A673 (cell line): ENCODE results near the gene ZNF362. TPM values are rescaled to one million over a fixed set of nuclear protein-coding genes. Genes with fewer than 3 reads are reported as not detected.

ENCODE experiments used
- BruUV-seq: library from RNA; stranded (reverse); fragments of 400-500 nt; replicated peaks from 2 replicates; lab custom pipeline; 2021; lab: Mats Ljungman, UMichigan
- CTCF ChIA-PET: fragments of 300-600 bp; sonication (Branson Sonifier 250); formaldehyde crosslinking; loops from one replicate; lab custom pipeline; 2022; ENCODE audit warnings: antibody characterized with exemption; lab: Charles Lee
- POLR2A ChIA-PET: fragments of 300-600 bp; sonication (Branson Sonifier 250); formaldehyde crosslinking; loops from one replicate; lab custom pipeline; 2022; ENCODE audit warnings: antibody characterized with exemption; ENCODE audit not compliant: low non-redundant PET; lab: Charles Lee
- DNase-seq: peaks from one replicate; pipeline ENCODE4 v3.0.0-alpha.2; 2015; ENCODE audit warnings: low spot score
- H3K27ac ChIP-seq: fragments of 200-600 bp; sonication (generic); 2 replicates; pipeline ENCODE4 v1.5.1; 2016; ENCODE audit warnings: mixed run types, low read depth, mild to moderate bottlenecking, mixed read lengths, antibody characterized with exemption, low read length; ENCODE audit not compliant: poor library complexity, severe bottlenecking
- H3K27me3 ChIP-seq: fragments of 200-600 bp; sonication (generic); replicated peaks from 2 replicates; pipeline ENCODE4 v1.6.1; 2017; ENCODE audit warnings: mixed run types, low read depth, mild to moderate bottlenecking, mixed read lengths, antibody characterized with exemption, low read length; ENCODE audit not compliant: insufficient read depth, poor library complexity
- H3K36me3 ChIP-seq: fragments of 200-600 bp; sonication (generic); 2 replicates; pipeline ENCODE4 v1.6.1; 2016; ENCODE audit warnings: mixed run types, mild to moderate bottlenecking, mixed read lengths, antibody characterized with exemption, low read length; ENCODE audit not compliant: insufficient read depth, poor library complexity, severe bottlenecking
- H3K4me1 ChIP-seq: fragments of 200-600 bp; sonication (generic); 2 replicates; pipeline ENCODE4 v1.6.1; 2017; ENCODE audit warnings: mixed run types, mild to moderate bottlenecking, mixed read lengths, antibody characterized with exemption, low read length; ENCODE audit not compliant: insufficient read depth, poor library complexity, severe bottlenecking
- H3K4me3 ChIP-seq: fragments of 200-600 bp; sonication (generic); 2 replicates; pipeline ENCODE4 v1.5.1; 2016; ENCODE audit warnings: low read depth, mixed run types, mild to moderate bottlenecking, mixed read lengths, low read length; ENCODE audit not compliant: poor library complexity, severe bottlenecking
- H3K9me3 ChIP-seq: fragments of 200-600 bp; sonication (generic); 2 replicates; pipeline ENCODE4 v1.6.1; 2016; ENCODE audit warnings: mixed run types, low read depth, mild to moderate bottlenecking, mixed read lengths, antibody characterized with exemption, low read length; ENCODE audit not compliant: poor library complexity, severe bottlenecking
- EZH2 ChIP-seq: fragments of 200-600 bp; sonication (generic); IDR thresholded peaks from 2 replicates; pipeline ENCODE4 v1.6.1; 2017; ENCODE audit warnings: borderline replicate concordance, low read depth, mild to moderate bottlenecking, mixed read lengths, antibody characterized with exemption, low read length; ENCODE audit not compliant: poor library complexity, severe bottlenecking
- intact Hi-C: fragments of 100-400 bp; cut with micrococcal nuclease; formaldehyde crosslinking; loops from one replicate; pipeline ENCODE4 v1.10.0; 2022; ENCODE audit not compliant: unreplicated experiment
- total RNA-seq: library from RNA; stranded (reverse); gene quantifications from 2 replicates; pipeline ENCODE4 v1.2.3, GENCODE V29; 2021
- TF ChIP-seq, protein P1 (sequence below): fragments of 300-800, 200-600 bp; sonication (generic); conservative IDR thresholded peaks from 2 replicates; pipeline ENCODE4 v1.5.1; 2017; ENCODE audit warnings: low read depth, mild to moderate bottlenecking, antibody characterized with exemption, low read length, moderate library complexity, mixed read lengths

ZNF362 gene
- total RNA-seq, 1 experiment from 2014 or later: 40.1 TPM

DNA sequence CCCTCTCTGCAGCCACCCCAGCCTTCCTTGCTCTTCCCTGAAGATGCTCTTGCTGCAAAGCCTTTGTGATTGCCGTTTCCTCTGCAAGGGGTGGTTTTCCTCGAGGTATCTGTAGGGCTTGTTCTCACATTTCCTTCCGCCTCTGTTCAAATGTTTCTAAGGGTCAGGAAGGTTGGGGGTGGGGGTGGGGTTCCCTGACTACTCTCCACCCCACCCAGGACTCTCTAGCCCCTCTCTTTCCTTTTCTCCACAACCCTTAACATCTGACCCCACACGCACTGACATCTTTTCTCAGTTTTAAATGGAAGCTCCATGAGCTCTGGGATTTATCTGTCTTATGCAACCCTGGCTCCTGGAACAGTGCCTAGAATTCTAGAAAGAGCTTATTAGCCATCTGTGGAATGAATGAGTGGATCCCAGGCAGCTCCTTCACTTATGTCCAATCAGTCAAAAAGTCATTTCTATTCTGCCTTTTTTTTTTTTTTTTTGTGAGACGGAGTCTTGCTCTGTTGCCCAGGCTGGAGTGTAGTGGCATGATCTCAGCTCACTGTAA is 27.3 kb upstream of the ZNF362 start:
- DNase-seq: peak; percentile 87
- no peak overlapping the region for H3K4me3 ChIP-seq
- peaks cover 5% of the 10 kb centered on the region for H3K4me1 ChIP-seq
- ChIA-PET CTCF (interaction anchor here (0.7 kb wide), 1 partner anchor 59 kb away, joined by 3 read pairs; no protein-coding TSS in a partner anchor), POLR2A (interaction anchor here (0.6 to 0.9 kb wide), 2 partner anchors 18 to 135 kb away, joined by 4 to 8 read pairs; no protein-coding TSS in a partner anchor)
- H3K27ac ChIP-seq: peak overlapping the region; percentile 26
- TF ChIP-seq, protein P1, sequence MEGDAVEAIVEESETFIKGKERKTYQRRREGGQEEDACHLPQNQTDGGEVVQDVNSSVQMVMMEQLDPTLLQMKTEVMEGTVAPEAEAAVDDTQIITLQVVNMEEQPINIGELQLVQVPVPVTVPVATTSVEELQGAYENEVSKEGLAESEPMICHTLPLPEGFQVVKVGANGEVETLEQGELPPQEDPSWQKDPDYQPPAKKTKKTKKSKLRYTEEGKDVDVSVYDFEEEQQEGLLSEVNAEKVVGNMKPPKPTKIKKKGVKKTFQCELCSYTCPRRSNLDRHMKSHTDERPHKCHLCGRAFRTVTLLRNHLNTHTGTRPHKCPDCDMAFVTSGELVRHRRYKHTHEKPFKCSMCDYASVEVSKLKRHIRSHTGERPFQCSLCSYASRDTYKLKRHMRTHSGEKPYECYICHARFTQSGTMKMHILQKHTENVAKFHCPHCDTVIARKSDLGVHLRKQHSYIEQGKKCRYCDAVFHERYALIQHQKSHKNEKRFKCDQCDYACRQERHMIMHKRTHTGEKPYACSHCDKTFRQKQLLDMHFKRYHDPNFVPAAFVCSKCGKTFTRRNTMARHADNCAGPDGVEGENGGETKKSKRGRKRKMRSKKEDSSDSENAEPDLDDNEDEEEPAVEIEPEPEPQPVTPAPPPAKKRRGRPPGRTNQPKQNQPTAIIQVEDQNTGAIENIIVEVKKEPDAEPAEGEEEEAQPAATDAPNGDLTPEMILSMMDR: no peak
- no peak for TF ChIP-seq EZH2
- H3K36me3 ChIP-seq: no peaks in the 10 kb centered on the region
- peaks cover 6% of the 10 kb centered on the region for H3K9me3 ChIP-seq
- no peaks in the 10 kb centered on the region for H3K27me3 ChIP-seq
- intact Hi-C loops: no loop called here
- no TSS peak for BruUV-seq

DNA sequence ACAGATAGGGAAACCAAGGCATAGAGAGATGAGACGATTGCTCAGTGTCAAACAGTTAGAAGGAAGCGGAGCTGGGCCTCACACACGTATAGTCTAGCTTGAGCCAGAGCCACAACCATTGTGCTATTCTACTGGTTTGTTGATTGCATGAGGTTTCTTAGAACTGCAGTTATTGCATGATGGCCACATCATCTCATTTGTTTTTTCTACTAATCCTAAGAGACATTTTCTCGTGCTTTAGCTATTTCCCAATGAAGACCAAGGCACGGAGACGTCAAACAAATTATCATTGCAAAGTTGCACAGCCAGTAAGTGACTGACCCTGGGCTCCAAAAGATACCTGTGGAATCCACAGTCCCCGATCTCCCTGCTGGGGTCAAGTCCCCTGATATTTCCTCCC is 25.1 kb upstream of the ZNF362 start:
- Histone ChIP-seq H3K36me3 (no peaks in the 10 kb centered on the region), H3K9me3 (no peaks in the 10 kb centered on the region), H3K4me3 (no peak overlapping the region), H3K27ac (no peak overlapping the region), H3K27me3 (no peaks in the 10 kb centered on the region), H3K4me1 (peaks cover 5% of the 10 kb centered on the region)
- DNase-seq: no peak
- POLR2A ChIA-PET: no interaction called here
- TF ChIP-seq, protein P1: no peak
- no peak for TF ChIP-seq EZH2
- CTCF ChIA-PET: no interaction called here
- no TSS peak for BruUV-seq
- intact Hi-C loops: no loop called here

DNA sequence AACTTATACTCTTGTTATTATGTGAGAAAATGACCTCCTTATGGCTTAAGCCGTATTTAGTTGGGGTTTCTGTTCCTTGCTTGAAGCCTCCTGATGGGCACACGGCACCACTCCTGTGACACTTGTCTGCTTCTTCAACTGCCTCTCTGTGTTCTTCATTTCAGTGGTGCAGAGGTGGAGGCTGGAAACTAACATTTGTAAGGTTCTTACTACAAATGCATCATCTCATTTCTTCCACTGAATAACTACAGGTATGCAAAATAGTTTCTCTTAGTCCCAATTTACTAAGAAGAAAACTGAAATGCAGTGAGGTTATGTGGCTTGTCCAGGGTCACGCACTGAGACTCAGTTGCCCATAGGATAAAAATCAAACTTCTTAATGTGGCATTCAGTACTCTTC is 23.6 kb upstream of the ZNF362 start:
- no peaks in the 10 kb centered on the region for H3K36me3 ChIP-seq
- H3K4me3 ChIP-seq: no peak overlapping the region
- no peaks in the 10 kb centered on the region for H3K27me3 ChIP-seq
- no peak for DNase-seq
- POLR2A ChIA-PET: no interaction called here
- no peak overlapping the region for H3K27ac ChIP-seq
- TF ChIP-seq, protein P1: no peak
- no peak for TF ChIP-seq EZH2
- intact Hi-C loops: no loop called here
- CTCF ChIA-PET: no interaction called here
- H3K9me3 ChIP-seq: no peaks in the 10 kb centered on the region
- peaks cover 5% of the 10 kb centered on the region for H3K4me1 ChIP-seq
- no TSS peak for BruUV-seq
